Body of pancreas (tissue), 4 donors: ENCODE data around the gene MT1HL1.

Source experiments
- CTCF ChIP-seq, 7 experiments: fragments of 450-650 bp in 4 of 7; fragments of 200-600 bp in 3 of 7; sonication (generic) in 3 of 7; IDR thresholded peaks; one replicate each; pipeline ENCODE4 v1.5.1; 2016 to 2019; ENCODE audit warnings: antibody characterized with exemption in 7 of 7
- POLR2A ChIP-seq, 3 donors: fragments of 450-650 bp; IDR thresholded peaks; one replicate each; pipeline ENCODE4 v1.6.1; 2016; ENCODE audit warnings: antibody characterized with exemption in 3 of 3, mild to moderate bottlenecking in 2 of 3

DNA sequence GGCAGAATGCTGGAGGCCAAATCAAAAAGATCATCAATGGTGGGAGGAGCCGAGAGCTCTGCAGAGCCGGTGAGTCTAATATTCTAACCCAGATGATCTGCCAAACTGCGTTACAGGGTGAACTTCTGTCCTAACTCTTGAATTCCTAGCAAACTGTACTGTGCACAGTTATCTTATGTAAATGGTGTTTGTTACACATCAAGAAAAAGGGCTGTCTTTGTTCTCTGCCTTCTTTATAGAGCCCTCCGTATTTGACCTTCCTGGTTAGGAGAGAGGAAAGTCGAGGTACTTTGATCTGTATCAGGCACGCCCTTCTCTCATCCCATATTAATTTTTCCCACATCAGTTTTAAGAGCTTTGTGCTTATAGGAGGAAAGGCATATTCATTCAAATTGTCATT lies 37.6 kb downstream of the MT1HL1 start:
- TF ChIP-seq CTCF (IDR thresholded peaks at IDR 0.05) = no peak
- no peak for TF ChIP-seq POLR2A (IDR thresholded peaks at IDR 0.05)
